Muscle of back (tissue), 11 donors: ENCODE results near the gene ZNF385B. TPM values are rescaled to one million over a fixed set of nuclear protein-coding genes. Genes with fewer than 3 reads are reported as not detected.
"Not testable (repeated sequence)": the region's sequence is repeated elsewhere in the genome, so short reads cannot be mapped to it uniquely, and the experiment has no call there.

Experiments
- DNase-seq, 3 donors: peaks; one replicate each; pipeline versions ENCODE4 v3.0.0 to v3.0.0-alpha.2; 2013
- polyA plus RNA-seq, 10 donors: library from polyadenylated mRNA; unstranded; fragments of 120-200 nt; gene quantifications; one replicate each; pipeline ENCODE4 v1.2.1, GENCODE V29; 2013; ENCODE audit not compliant: insufficient read length in 10 of 10

ZNF385B gene
- polyA plus RNA-seq, 10 donors, result 6.6 to 28.8 (median 12.3) TPM

- not testable (repeated sequence) for DNase-seq
These were observed 229.5 kb downstream of the ZNF385B start for GRCh38 chr2:179631769-179632385.

- not testable (repeated sequence) for DNase-seq
These were observed 231.6 kb downstream of the ZNF385B start for GRCh38 chr2:179629776-179630175.

GRCh38 chr2:179626261-179626660, 235.2 kb downstream of the ZNF385B start:
- no peak for DNase-seq

DNA sequence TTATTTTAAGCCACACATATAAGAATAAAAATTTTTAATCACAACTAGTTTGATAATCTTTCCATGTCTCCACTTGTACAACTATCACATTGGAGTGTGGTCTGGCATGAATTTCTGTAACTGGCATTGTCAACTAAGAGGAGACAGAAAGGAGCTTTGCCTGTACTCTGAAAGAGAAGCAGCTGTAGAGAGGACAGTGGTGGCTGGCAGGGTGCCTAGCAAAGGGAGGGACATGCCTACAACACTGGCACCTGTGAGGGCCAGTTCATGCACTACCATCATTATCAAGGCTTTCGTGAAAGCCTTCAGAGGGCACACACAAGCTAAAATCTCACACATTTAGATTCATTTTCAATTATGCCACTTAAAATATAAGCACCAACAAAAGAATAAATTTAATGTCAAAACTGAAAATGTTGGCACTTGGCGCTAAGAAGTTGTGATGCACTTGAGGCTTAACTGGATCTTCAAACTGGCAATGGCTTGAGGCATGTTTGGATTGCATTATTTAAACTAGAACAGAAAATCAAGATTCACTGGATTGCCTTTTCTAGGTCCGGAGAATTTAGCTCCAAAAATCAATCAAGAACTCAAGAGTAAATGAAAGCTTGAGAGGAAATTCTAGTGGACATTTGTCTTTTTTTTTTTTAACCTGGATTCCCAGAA, 238.6 kb downstream of the ZNF385B start:
- DNase-seq, result no peak

DNA sequence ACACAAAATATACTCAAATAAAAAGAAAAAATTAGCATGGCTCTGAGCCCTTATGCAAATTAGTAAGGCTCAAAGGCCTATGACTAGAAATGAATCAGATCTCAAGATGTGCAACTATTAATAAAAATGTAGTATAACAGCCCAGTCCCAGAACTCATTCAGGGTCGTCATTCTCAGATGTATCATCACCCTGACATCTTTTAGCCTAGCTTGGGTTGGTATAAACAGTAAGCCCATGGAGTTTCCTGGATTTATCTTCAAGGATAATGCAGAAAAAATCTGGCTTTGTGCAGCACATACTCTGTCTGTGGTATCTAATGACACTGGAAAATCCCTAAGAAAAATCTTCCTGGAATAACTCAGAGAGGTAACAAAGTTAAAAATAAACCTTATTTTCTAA, 239.3 kb downstream of the ZNF385B start:
- DNase-seq, result no peak

DNA sequence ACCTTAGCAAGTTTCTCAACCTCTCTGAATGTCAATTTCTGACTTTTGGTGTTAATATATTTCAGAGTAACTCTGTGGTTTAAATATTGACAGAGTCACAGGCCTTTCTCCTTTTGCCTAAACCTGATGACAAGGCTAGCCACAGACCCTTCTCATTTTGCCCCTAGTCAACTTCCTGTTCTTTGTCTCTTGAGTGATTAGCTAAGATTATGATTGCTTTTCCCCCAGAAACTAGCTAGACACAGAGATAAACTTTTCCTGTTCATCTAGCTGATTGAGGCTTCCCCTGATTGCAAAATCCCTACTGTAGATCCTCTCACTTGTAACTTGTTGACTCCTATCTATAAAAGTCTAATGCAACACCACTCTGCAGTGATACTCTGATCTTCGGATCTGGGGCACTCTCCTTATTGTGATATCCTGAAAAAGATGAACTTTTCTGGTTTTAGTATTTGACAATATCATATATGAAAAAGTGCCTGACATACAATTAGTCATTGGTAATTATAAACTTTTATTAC, 241.4 kb downstream of the ZNF385B start:
- no peak for DNase-seq

DNA sequence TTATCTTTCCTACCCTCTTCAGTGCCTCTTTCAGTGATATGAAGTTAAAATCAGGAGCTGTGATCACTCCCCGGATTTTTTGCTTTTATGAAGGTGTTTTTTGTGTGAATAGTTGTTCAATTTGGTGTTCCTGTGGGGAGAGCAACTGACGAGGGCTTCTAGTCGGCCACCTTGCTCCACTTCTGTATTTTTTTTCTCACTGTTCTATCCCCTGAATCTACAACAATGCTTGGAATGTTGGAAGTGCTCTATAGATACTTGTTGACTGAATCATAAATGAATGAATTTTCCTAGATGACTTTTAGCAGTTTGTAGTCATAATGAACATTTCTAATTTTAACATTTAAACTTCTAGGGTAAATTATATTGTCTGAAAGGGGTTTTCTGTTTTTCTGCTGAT, 247.3 kb downstream of the ZNF385B start:
- no peak for DNase-seq

DNA sequence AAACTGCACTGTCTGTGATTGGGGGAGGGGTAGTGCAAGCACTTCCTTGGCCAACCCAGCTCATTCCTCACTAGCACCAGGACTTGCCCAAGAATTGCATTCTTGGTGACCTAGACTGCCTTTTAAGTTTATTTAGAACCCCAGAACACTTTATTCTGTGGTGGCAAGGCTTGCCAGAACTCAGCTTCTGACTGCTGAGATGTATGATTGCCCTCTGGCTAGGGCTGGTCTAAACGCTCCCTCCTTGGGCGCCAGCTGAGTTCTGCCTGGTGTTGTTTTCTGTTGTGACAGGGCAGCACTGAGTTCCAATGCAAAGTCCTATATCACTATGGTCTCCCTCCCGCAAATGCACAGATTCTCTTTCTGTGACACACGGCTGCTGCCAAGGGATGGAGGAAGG, 247.7 kb downstream of the ZNF385B start:
- no peak for DNase-seq

DNA sequence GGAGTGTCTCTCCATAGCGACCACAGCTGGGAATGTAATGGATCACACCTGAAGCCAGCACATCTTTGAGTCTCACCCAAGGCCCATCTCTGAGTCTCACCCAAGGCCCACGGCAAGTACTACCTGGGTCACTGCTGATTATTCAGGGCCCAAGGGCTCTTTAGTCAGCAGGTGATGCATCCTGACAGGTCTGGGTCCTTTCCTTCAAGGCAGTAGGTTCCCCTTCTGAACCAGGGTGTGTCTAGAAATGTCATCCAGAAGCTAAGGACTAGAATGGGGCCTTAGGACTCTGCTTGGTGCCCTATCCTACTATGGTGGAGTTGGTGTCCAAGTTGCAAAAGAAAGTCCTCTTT, 248.1 kb downstream of the ZNF385B start:
- DNase-seq, result no peak

GRCh38 chr2:179612591-179613298, 248.7 kb downstream of the ZNF385B start:
- DNase-seq, result no peak

GRCh38 chr2:179612108-179612507, 249.3 kb downstream of the ZNF385B start:
- DNase-seq, result peak in 1 of 3 donors; percentile 27

DNA sequence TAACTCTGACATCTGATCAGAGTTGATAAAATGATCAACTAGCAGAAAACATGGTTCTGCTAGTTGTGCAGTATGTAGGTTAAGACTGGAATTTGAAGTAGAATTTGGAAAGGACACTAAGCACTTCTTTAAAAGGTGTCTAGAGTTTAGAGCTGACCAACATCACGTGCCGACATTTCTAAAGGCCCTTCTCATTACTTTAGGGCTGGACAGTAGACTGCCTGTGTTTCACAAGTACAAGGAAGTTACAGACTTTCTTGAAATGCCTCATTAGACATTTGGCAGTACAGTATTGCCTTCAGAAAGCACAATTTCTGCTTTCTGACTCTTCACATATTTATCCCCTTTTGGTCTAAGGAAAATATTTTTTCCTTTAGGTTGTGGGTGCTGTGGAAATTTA, 255.3 kb downstream of the ZNF385B start:
- no peak for DNase-seq

DNA sequence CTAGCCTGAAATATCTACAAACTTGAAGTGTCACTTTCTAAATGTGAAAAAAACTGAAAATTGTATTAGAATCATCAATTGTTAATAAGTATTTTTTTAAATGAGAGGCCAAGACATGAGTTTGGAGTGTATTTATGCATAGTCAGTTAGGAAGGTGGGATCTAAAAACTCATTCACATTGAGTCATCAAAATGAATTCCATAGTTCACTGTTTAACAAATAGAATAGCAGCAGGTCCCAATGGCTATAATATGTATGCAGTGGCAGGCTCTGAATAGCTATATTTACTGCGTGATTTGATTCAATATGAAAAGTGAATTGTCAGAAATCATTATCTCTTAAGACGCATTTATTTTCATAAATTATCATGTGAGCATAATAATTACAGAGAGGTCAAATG, 256.1 kb downstream of the ZNF385B start:
- DNase-seq, result no peak

GRCh38 chr2:179604598-179604997, 256.8 kb downstream of the ZNF385B start:
- DNase-seq, result no peak

GRCh38 chr2:179602452-179602851, 259.0 kb downstream of the ZNF385B start:
- DNase-seq, result no peak

GRCh38 chr2:179596018-179596417, 265.4 kb downstream of the ZNF385B start:
- peak in 1 of 3 donors; percentile 20 for DNase-seq

DNA sequence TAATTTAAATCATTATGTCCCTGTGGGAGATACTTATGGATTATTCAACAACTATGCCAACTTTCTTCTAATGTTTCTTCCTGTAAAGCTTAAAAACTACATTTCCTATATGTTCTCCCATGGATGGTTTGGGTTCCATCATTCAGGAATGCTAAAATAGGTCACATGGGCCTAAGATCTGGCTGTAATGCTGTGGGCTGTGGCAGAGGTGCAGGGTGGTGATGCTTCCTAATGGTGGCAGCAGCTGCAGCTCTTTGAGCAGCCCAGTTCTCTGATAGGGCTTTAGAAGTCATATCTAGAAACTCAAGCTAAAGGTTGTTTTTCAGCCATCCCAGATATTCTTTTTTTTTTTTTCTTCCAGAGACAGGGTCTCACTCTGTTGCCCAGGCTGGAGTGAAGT, 266.1 kb downstream of the ZNF385B start:
- no peak for DNase-seq

GRCh38 chr2:179594268-179595112, 266.9 kb downstream of the ZNF385B start:
- no peak for DNase-seq

- no peak for DNase-seq
These were observed 268.1 kb downstream of the ZNF385B start for GRCh38 chr2:179593323-179593722.

DNA sequence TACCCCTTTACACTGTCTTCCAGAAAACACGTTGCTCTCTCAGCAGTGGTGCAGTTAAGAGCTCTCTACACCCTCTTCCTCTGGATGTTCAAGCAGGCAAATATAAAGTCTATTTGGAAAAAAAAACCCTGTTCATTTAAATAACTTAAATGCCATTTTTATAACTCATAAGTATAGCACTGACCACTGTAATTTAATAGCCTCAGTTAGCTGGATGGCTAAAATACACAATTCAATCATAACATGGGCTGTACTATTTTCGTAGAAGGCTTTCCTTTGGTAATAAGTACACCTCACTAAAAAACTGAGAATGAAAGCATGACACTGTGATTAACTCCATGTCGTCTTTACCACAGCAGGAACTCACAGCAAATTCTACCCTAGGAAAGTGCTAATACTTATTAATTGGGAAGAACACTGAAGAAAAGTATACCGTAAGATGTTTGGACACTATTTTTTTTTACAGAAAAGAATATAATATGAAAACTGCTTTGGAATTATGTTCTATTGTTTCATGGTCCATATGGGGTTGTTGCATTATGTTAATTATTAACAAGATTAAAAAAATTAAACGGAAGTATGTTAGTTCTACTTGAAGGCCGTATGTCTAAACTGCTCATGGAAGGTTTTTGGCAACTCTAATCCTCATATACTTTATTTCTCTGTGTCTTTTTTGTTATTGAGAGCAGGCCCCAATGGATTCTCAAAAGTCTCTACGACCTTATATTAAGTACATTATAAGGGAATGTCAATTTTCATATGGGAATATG, 269.1 kb downstream of the ZNF385B start:
- DNase-seq, result peak in 1 of 3 donors; percentile 7

GRCh38 chr2:179591690-179592089, 269.7 kb downstream of the ZNF385B start:
- no peak for DNase-seq
